HepG2 (cell line): Measurements from ENCODE around the gene NSMCE3. TPM values are rescaled to one million over a fixed set of nuclear protein-coding genes. Genes with fewer than 3 reads are reported as not detected.

Source experiments
- ATAC-seq: fragments of 200-7000 bp; cut with Tn5 transposase; 3 replicates; pipeline ENCODE4 v1.9.1; 2020; ENCODE audit warnings: mild to moderate bottlenecking, moderate library complexity
- BruUV-seq: library from RNA; stranded (reverse); fragments of 400-500 nt; replicated peaks from 2 replicates; lab custom pipeline; 2021; lab: Mats Ljungman, UMichigan
- CTCF ChIA-PET: fragments of 300-600 bp; formaldehyde crosslinking; extraction: SDS; loops from one replicate; lab custom pipeline; 2021; ENCODE audit warnings: low total read pairs, inconsistent platforms, low intra/inter-chr PET ratio; lab: Yijun Ruan, JAX
- POLR2A ChIA-PET: fragments of 350-600 bp; sonication (Branson Sonifier 250); formaldehyde crosslinking; loops from one replicate; lab custom pipeline; 2020; ENCODE audit warnings: antibody characterized with exemption, inconsistent platforms; lab: Yijun Ruan, JAX
- DNase-seq: peaks from one replicate; pipeline ENCODE4 v3.0.0-alpha.2; 2015; ENCODE audit warnings: low spot score
- FAIRE-seq: peaks from 3 replicates; lab custom pipeline; 2011; peaks lifted over from hg19 to GRCh38; lab: Jason Lieb, UNC
- H2AFZ ChIP-seq: one replicate; pipeline ENCODE4 v1.6.1; 2011; ENCODE audit warnings: low read length, inconsistent platforms
- H3K27ac ChIP-seq: fragments of 300-600 bp; 3 replicates; pipeline ENCODE4 v1.8.0; 2011; ENCODE audit warnings: mixed run types, mild to moderate bottlenecking, mixed read lengths, low read length, inconsistent platforms; ENCODE audit not compliant: insufficient read depth; ENCODE audit errors: extremely low read length
- H3K27me3 ChIP-seq, 2 experiments: fragments of 200-600 bp in 1 of 2; 2 replicates in 1 of 2; 3 replicates in 1 of 2; pipeline versions ENCODE4 v1.6.0 to v1.8.0; 2011; ENCODE audit warnings: low read length in 2 of 2, mild to moderate bottlenecking in 2 of 2, moderate library complexity in 2 of 2, inconsistent platforms in 1 of 2; ENCODE audit not compliant: insufficient read depth in 2 of 2, control insufficient read depth in 1 of 2
- H3K36me3 ChIP-seq, 2 experiments: fragments of 200-600 bp in 1 of 2; replicated peaks in 1 of 2; 2 replicates in 1 of 2; 3 replicates in 1 of 2; pipeline versions ENCODE4 v1.5.1 to v1.8.0; 2011; ENCODE audit warnings: low read length in 2 of 2, inconsistent platforms in 1 of 2; ENCODE audit not compliant: insufficient read depth in 2 of 2, control insufficient read depth in 1 of 2
- H3K4me1 ChIP-seq: 2 replicates; pipeline ENCODE4 v1.5.1; 2012; ENCODE audit warnings: low read length, inconsistent platforms; ENCODE audit not compliant: insufficient read depth
- H3K4me2 ChIP-seq: 2 replicates; pipeline ENCODE4 v1.6.0; 2011; ENCODE audit warnings: low read depth, low read length, inconsistent platforms
- H3K4me3 ChIP-seq, 3 experiments: fragments of 200-600 bp in 1 of 3; sonication (generic), shearing (Covaris generic) in 1 of 3; replicated peaks in 1 of 3; 2 replicates each; pipeline ENCODE4 v1.5.1; 2011 to 2016; ENCODE audit warnings: low read length in 3 of 3, inconsistent platforms in 2 of 3, low read depth in 2 of 3, mild to moderate bottlenecking in 2 of 3, control low read depth in 1 of 3, mixed read lengths in 1 of 3; ENCODE audit not compliant: insufficient read depth in 1 of 3
- H3K79me2 ChIP-seq: one replicate; pipeline ENCODE4 v1.6.1; 2011; ENCODE audit warnings: low read length, inconsistent platforms; ENCODE audit not compliant: insufficient read depth
- H3K9ac ChIP-seq: 2 replicates; pipeline ENCODE4 v1.6.0; 2011; ENCODE audit warnings: mild to moderate bottlenecking, low read depth, low read length, inconsistent platforms; ENCODE audit not compliant: insufficient read depth
- H3K9me3 ChIP-seq: 2 replicates; pipeline ENCODE4 v1.5.1; 2012; ENCODE audit warnings: mild to moderate bottlenecking, low read length
- H4K20me1 ChIP-seq: 2 replicates; pipeline ENCODE4 v1.6.0; 2011; ENCODE audit warnings: inconsistent platforms, mild to moderate bottlenecking, low read length, moderate library complexity; ENCODE audit not compliant: insufficient read depth
- ADNP ChIP-seq: sonication (generic); formaldehyde crosslinking; IDR thresholded peaks from 2 replicates; pipeline ENCODE4 v1.4.0; 2020; ENCODE audit warnings: missing genetic modification reagents
- CREB3 ChIP-seq: sonication (generic); formaldehyde crosslinking; IDR thresholded peaks from 2 replicates; pipeline ENCODE4 v1.5.0; 2020; ENCODE audit warnings: missing genetic modification reagents
- DMAP1 ChIP-seq: IDR thresholded peaks from 2 replicates; pipeline ENCODE4 v1.6.1; 2016
- NFE2L2 ChIP-seq: fragments of 150-350 bp; IDR thresholded peaks from 2 replicates; pipeline ENCODE4 v1.6.1; 2014; ENCODE audit warnings: low read length
- POLR2AphosphoS5 ChIP-seq: IDR thresholded peaks from 2 replicates; pipeline ENCODE4 v1.6.1; 2012; ENCODE audit warnings: low read depth, low read length
- SMYD3 ChIP-seq: sonication (generic); formaldehyde crosslinking; IDR thresholded peaks from 2 replicates; pipeline ENCODE4 v1.8.1; 2023; ENCODE audit warnings: mild to moderate bottlenecking, missing genetic modification reagents
- SP4 ChIP-seq: sonication (generic); formaldehyde crosslinking; IDR thresholded peaks from 2 replicates; pipeline ENCODE4 v1.8.1; 2023; ENCODE audit warnings: mild to moderate bottlenecking, missing genetic modification reagents
- TBP ChIP-seq: sonication (generic); formaldehyde crosslinking; IDR thresholded peaks from 2 replicates; pipeline ENCODE4 v1.5.0; 2020; ENCODE audit warnings: missing genetic modification reagents
- ZBTB1 ChIP-seq: sonication (generic); formaldehyde crosslinking; IDR thresholded peaks from 2 replicates; pipeline ENCODE4 v1.4.0; 2020; ENCODE audit warnings: missing genetic modification reagents, borderline replicate concordance
- ZFAT ChIP-seq: sonication (generic); formaldehyde crosslinking; conservative IDR thresholded peaks from 2 replicates; pipeline ENCODE4 v1.8.1; 2023; ENCODE audit warnings: missing genetic modification reagents, inconsistent platforms
- ZNF260 ChIP-seq: sonication (generic); formaldehyde crosslinking; IDR thresholded peaks from 2 replicates; pipeline ENCODE4 v1.4.0; 2020; ENCODE audit warnings: missing genetic modification reagents, low read depth, mild to moderate bottlenecking, borderline replicate concordance
- ZNF546 ChIP-seq: sonication (generic); formaldehyde crosslinking; conservative IDR thresholded peaks from 2 replicates; pipeline ENCODE4 v1.8.1; 2023; ENCODE audit warnings: mild to moderate bottlenecking, missing genetic modification reagents
- ZNF549 ChIP-seq: sonication (generic); formaldehyde crosslinking; IDR thresholded peaks from 2 replicates; pipeline ENCODE4 v1.5.0; 2020; ENCODE audit warnings: missing genetic modification reagents
- ZNF598 ChIP-seq: sonication (generic); formaldehyde crosslinking; IDR thresholded peaks from 2 replicates; pipeline ENCODE4 v1.5.1; 2020; ENCODE audit warnings: mild to moderate bottlenecking, missing genetic modification reagents, borderline replicate concordance
- ZNF615 ChIP-seq: sonication (generic); formaldehyde crosslinking; IDR thresholded peaks from 2 replicates; pipeline ENCODE4 v1.5.0; 2020; ENCODE audit warnings: mild to moderate bottlenecking, missing genetic modification reagents, borderline replicate concordance
- ZNF83 ChIP-seq: sonication (generic); formaldehyde crosslinking; IDR thresholded peaks from 2 replicates; pipeline ENCODE4 v1.4.0; 2020; ENCODE audit warnings: missing genetic modification reagents, mild to moderate bottlenecking, borderline replicate concordance
- ZSCAN12 ChIP-seq: sonication (generic); formaldehyde crosslinking; IDR thresholded peaks from 2 replicates; pipeline ENCODE4 v1.9.0; 2021; ENCODE audit warnings: mild to moderate bottlenecking, missing genetic modification reagents
- ZSCAN25 ChIP-seq: sonication (generic); formaldehyde crosslinking; IDR thresholded peaks from 2 replicates; pipeline ENCODE4 v1.8.0; 2022; ENCODE audit warnings: mild to moderate bottlenecking, missing genetic modification reagents
- WGBS: methylation state at CpG from one replicate; pipeline ENCODE4 v1.1.6; 2017; ENCODE audit warnings: low lambda C conversion rate; 5-methylcytosine and 5-hydroxymethylcytosine counted together
- in situ Hi-C: cut with HindIII; loops from 2 replicates; pipeline ENCODE4 v1.10.0; 2017; ENCODE audit warnings: low pct_unique_long_range_greater_than_20kb; ENCODE audit not compliant: extremely low pct_ligation_motif_present
- intact Hi-C: fragments of 100-400 bp; cut with micrococcal nuclease; formaldehyde crosslinking; loops from one replicate; pipeline ENCODE4 v1.10.0; 2022; ENCODE audit not compliant: unreplicated experiment
- polyA plus RNA-seq, 8 experiments: library from polyadenylated mRNA; depleted of rRNA in 3 of 8; stranded (reverse) in 7 of 8; unstranded in 1 of 8; fragments of >200 nt; fragmentation: Illumina TruSeq in 4 of 8; extraction: Trizol in 4 of 8; gene quantifications; 2 replicates each; pipeline versions ENCODE4 v1.2.1 to v1.2.3, GENCODE V29; 2011 to 2016; ENCODE audit warnings: low read depth in 4 of 8, missing spikeins in 1 of 8, mixed read lengths in 1 of 8; ENCODE audit not compliant: insufficient read depth in 1 of 8
- total RNA-seq, 5 experiments: library from RNA; depleted of rRNA; stranded (reverse); fragments of >200 nt; fragmentation: Illumina TruSeq; extraction: Trizol; gene quantifications; 2 replicates each; pipeline ENCODE4 v1.2.3, GENCODE V29; 2016; ENCODE audit warnings: low read depth in 1 of 5
- TF ChIP-seq, protein P1 (sequence below): sonication (generic); formaldehyde crosslinking; IDR thresholded peaks from 2 replicates; pipeline ENCODE4 v1.4.0; 2020; ENCODE audit warnings: missing genetic modification reagents

Gene NSMCE3
- total and polyA plus RNA-seq, 2 of the 13 experiments (the other 11 are each of a cell fraction or from before 2014, with no cell fraction given) = 3.0 to 3.7 TPM

GRCh38 chr15:29222129-29222853 lies 47.3 kb downstream of the NSMCE3 start:
- no peak for DNase-seq
- no peaks in the 10 kb centered on the region for H3K79me2 ChIP-seq
- intact Hi-C loops (no loop called here), in situ Hi-C loops (no loop called here)
- WGBS = 22% methylated on average over 9 of the region's 9 CpGs
- ATAC-seq = no peak
- no peaks in the 10 kb centered on the region for H3K4me1 ChIP-seq
- H3K9ac ChIP-seq = no peak overlapping the region
- H3K27ac ChIP-seq = no peak overlapping the region
- H3K9me3 ChIP-seq = no peaks in the 10 kb centered on the region
- no peaks in the 10 kb centered on the region for H4K20me1 ChIP-seq
- H2AFZ ChIP-seq = no peak overlapping the region
- H3K27me3 ChIP-seq = peaks cover 0 to 28% of the 10 kb centered on the region in 2 experiments; a peak in 2 of 5 replicates
- TF ChIP-seq ADNP (CRISPR knock-in tag) (no peak), SP4 (no peak), ZNF83 (CRISPR knock-in tag) (no peak), TBP (CRISPR knock-in tag) (no peak), SMYD3 (CRISPR knock-in tag) (no peak), ZSCAN12 (CRISPR knock-in tag) (no peak), NFE2L2 (no peak), ZBTB1 (CRISPR knock-in tag) (no peak), ZNF598 (no peak), ZNF546 (CRISPR knock-in tag) (no peak), ZNF260 (CRISPR knock-in tag) (no peak), CREB3 (CRISPR knock-in tag) (no peak), POLR2AphosphoS5 (no peak), ZFAT (no peak), ZNF615 (CRISPR knock-in tag) (no peak), ZSCAN25 (CRISPR knock-in tag) (no peak), DMAP1 (no peak), ZNF549 (CRISPR knock-in tag) (no peak)
- TF ChIP-seq, protein P1, sequence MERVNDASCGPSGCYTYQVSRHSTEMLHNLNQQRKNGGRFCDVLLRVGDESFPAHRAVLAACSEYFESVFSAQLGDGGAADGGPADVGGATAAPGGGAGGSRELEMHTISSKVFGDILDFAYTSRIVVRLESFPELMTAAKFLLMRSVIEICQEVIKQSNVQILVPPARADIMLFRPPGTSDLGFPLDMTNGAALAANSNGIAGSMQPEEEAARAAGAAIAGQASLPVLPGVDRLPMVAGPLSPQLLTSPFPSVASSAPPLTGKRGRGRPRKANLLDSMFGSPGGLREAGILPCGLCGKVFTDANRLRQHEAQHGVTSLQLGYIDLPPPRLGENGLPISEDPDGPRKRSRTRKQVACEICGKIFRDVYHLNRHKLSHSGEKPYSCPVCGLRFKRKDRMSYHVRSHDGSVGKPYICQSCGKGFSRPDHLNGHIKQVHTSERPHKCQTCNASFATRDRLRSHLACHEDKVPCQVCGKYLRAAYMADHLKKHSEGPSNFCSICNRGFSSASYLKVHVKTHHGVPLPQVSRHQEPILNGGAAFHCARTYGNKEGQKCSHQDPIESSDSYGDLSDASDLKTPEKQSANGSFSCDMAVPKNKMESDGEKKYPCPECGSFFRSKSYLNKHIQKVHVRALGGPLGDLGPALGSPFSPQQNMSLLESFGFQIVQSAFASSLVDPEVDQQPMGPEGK = no peak
- ChIA-PET CTCF (no interaction called here), POLR2A (no interaction called here)
- no peak overlapping the region for H3K4me3 ChIP-seq
- H3K36me3 ChIP-seq = no peaks in the 10 kb centered on the region
- no peak for FAIRE-seq
- no peak overlapping the region for H3K4me2 ChIP-seq
- BruUV-seq = no TSS peak
